Measurements from ENCODE around the gene LRBA. TPM values are rescaled to one million over a fixed set of nuclear protein-coding genes. Genes with fewer than 3 reads are reported as not detected.
A peak's percentile ranks its signal among the peaks of the same experiment; 100 is the strongest.

Gene LRBA
- total and polyA plus RNA-seq, 4 donors: 8.2 to 69.8 (median 32.8) TPM

DNA sequence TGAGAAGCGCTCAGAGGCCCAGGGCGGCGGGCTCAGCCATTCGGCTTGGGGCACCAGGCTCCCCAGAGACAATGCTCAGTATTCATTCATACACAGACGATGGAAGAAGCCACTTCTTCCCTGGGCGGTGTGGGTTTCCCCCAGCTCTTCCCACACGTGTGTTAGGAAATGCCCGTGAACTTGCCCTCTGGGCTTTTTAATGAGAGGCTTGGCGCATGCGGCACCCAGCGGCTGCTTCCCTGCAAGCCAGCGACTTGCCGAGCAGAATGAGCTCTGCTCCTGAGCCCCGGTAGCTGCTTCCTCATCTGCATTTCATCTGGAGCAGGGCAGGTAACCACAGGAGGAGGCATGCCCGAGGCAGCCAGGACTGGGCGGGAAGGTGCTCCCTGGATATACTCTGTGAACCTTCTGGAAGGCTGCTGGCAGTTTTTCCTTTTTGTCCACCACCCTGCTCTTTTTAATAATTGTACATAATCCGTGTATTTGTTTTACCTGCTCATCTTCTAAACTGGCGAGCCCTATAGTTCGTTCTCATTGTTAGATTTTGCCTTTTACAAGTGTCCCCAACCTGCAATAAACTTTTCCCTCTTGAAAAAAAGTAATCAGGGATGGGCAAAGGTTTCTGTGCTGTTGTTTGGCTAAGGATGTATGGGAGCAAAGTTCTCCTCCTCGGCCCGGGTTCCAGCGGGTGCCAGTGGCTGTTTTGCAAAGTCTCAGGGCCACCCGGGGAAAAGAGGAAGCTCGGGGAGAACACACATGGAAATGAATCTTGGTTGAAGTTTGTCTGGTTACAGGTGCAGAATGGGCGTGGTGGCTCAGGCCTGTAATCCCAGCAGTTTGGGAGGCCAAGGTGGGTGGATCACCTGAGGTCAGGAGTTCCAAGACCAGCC lies 758.0 kb downstream of the LRBA start:
- no peaks in the 10 kb centered on the region for H3K4me1 ChIP-seq (ENCODE audit: control insufficient read depth in 4 of 4, insufficient read depth in 4 of 4, low read length in 3 of 4)
- H3K9me3 ChIP-seq (ENCODE audit: control insufficient read depth in 4 of 4, low read length in 3 of 4): no peaks in the 10 kb centered on the region
- H3K27ac ChIP-seq (ENCODE audit: low read depth in 1 of 2, low read length in 2 of 2): no peak overlapping the region
- no peaks in the 10 kb centered on the region for H3K36me3 ChIP-seq (ENCODE audit: control insufficient read depth in 4 of 4, insufficient read depth in 3 of 4, low read depth in 1 of 4, low read length in 3 of 4)
- no peak overlapping the region for H3K9ac ChIP-seq (ENCODE audit: low read depth in 1 of 2, low read length in 2 of 2)
- no peak for DNase-seq (ENCODE audit: low spot score)
- TF ChIP-seq RAD21 (IDR thresholded peaks at IDR 0.05): peak in 1 of 2 donors; percentile 18
- no peak for TF ChIP-seq FOXA2 (IDR thresholded peaks at IDR 0.05)
- TF ChIP-seq RXRA (IDR thresholded peaks at IDR 0.05): no peak
- TF ChIP-seq NR2F2 (IDR thresholded peaks at IDR 0.05): no peak
- WGBS: 61% methylated on average over 25 of the region's 25 CpGs
- no peak overlapping the region for H3K4me3 ChIP-seq (ENCODE audit: low read depth in 1 of 3, low read length in 3 of 3)
- H3K27me3 ChIP-seq (ENCODE audit: control insufficient read depth in 4 of 4, insufficient read depth in 4 of 4, low read length in 3 of 4): no peaks in the 10 kb centered on the region

DNA sequence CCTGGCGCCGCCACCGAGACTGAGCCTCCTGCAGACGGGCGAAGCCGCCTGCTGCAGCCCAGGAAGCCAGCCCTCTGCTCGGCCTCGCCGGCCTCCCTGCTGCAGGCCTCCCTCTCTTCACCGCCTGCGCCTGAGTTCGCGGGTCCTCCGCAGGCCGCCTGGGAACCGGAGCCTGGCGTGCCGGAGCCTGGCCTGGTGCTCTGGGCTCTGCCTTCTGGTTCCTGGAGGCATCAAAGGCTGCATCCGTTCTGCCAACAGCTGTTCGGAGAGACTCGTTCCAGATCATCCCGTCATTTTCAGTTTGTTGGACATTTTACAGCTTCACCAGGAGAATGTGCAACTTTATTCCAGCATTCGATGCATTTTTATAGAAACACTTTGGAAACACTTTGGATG lies 758.9 kb downstream of the LRBA start:
- H3K9me3 ChIP-seq (ENCODE audit: control insufficient read depth in 4 of 4, low read length in 3 of 4): no peaks in the 10 kb centered on the region
- H3K27ac ChIP-seq (ENCODE audit: low read depth in 1 of 2, low read length in 2 of 2): no peak overlapping the region
- H3K36me3 ChIP-seq (ENCODE audit: control insufficient read depth in 4 of 4, insufficient read depth in 3 of 4, low read depth in 1 of 4, low read length in 3 of 4): no peaks in the 10 kb centered on the region
- WGBS: 87% methylated on average over 23 of the region's 23 CpGs
- no peaks in the 10 kb centered on the region for H3K4me1 ChIP-seq (ENCODE audit: control insufficient read depth in 4 of 4, insufficient read depth in 4 of 4, low read length in 3 of 4)
- H3K9ac ChIP-seq (ENCODE audit: low read depth in 1 of 2, low read length in 2 of 2): no peak overlapping the region
- no peak overlapping the region for H3K4me3 ChIP-seq (ENCODE audit: low read depth in 1 of 3, low read length in 3 of 3)
- H3K27me3 ChIP-seq (ENCODE audit: control insufficient read depth in 4 of 4, insufficient read depth in 4 of 4, low read length in 3 of 4): no peaks in the 10 kb centered on the region
- TF ChIP-seq FOXA1 (IDR thresholded peaks at IDR 0.05) (no peak), SP1 (IDR thresholded peaks at IDR 0.05) (no peak)
- DNase-seq (ENCODE audit: low spot score): no peak

- WGBS: 87% methylated on average over 16 of the region's 16 CpGs
- Histone ChIP-seq H3K9ac (ENCODE audit: low read depth in 1 of 2, low read length in 2 of 2) (no peak overlapping the region), H3K4me1 (ENCODE audit: control insufficient read depth in 4 of 4, insufficient read depth in 4 of 4, low read length in 3 of 4) (no peaks in the 10 kb centered on the region), H3K27me3 (ENCODE audit: control insufficient read depth in 4 of 4, insufficient read depth in 4 of 4, low read length in 3 of 4) (no peaks in the 10 kb centered on the region), H3K36me3 (ENCODE audit: control insufficient read depth in 4 of 4, insufficient read depth in 3 of 4, low read depth in 1 of 4, low read length in 3 of 4) (no peaks in the 10 kb centered on the region), H3K4me3 (ENCODE audit: low read depth in 1 of 3, low read length in 3 of 3) (no peak overlapping the region), H3K27ac (ENCODE audit: low read depth in 1 of 2, low read length in 2 of 2) (no peak overlapping the region), H3K9me3 (ENCODE audit: control insufficient read depth in 4 of 4, low read length in 3 of 4) (no peaks in the 10 kb centered on the region)
- no peak for TF ChIP-seq ATF3 (IDR thresholded peaks at IDR 0.05)
- no peak for TF ChIP-seq FOXA2 (IDR thresholded peaks at IDR 0.05)
- TF ChIP-seq HNF4A (conservative IDR thresholded peaks at IDR 0.05): no peak
- no peak for TF ChIP-seq RXRA (IDR thresholded peaks at IDR 0.05)
- no peak for TF ChIP-seq MAX (IDR thresholded peaks at IDR 0.05)
- no peak for TF ChIP-seq RAD21 (IDR thresholded peaks at IDR 0.05)
- no peak for DNase-seq (ENCODE audit: low spot score)
Measured at GRCh38 chr4:150255610-150256224, 759.4 kb downstream of the LRBA start.

- Histone ChIP-seq H3K36me3 (ENCODE audit: control insufficient read depth in 4 of 4, insufficient read depth in 3 of 4, low read depth in 1 of 4, low read length in 3 of 4) (no peaks in the 10 kb centered on the region), H3K27me3 (ENCODE audit: control insufficient read depth in 4 of 4, insufficient read depth in 4 of 4, low read length in 3 of 4) (no peaks in the 10 kb centered on the region), H3K9ac (ENCODE audit: low read depth in 1 of 2, low read length in 2 of 2) (no peak overlapping the region), H3K4me1 (ENCODE audit: control insufficient read depth in 4 of 4, insufficient read depth in 4 of 4, low read length in 3 of 4) (no peaks in the 10 kb centered on the region), H3K4me3 (ENCODE audit: low read depth in 1 of 3, low read length in 3 of 3) (no peak overlapping the region), H3K27ac (ENCODE audit: low read depth in 1 of 2, low read length in 2 of 2) (no peak overlapping the region), H3K9me3 (ENCODE audit: control insufficient read depth in 4 of 4, low read length in 3 of 4) (no peaks in the 10 kb centered on the region)
- TF ChIP-seq NR2F2 (IDR thresholded peaks at IDR 0.05) (no peak), EGR1 (IDR thresholded peaks at IDR 0.05; ENCODE audit: low read depth in 2 of 2) (no peak), FOXA1 (IDR thresholded peaks at IDR 0.05) (no peak), ATF3 (IDR thresholded peaks at IDR 0.05) (no peak), YY1 (IDR thresholded peaks at IDR 0.05) (no peak), RXRA (IDR thresholded peaks at IDR 0.05) (no peak)
- DNase-seq (ENCODE audit: low spot score): no peak
- WGBS: 94% methylated on average over 18 of the region's 18 CpGs
Measured at GRCh38 chr4:150253965-150254630, 761.0 kb downstream of the LRBA start.

Data from liver (tissue), 9 donors.